ENCODE data around the gene COPA.
A peak's percentile ranks its signal among the peaks of the same experiment; 100 is the strongest.

COPA gene

DNA sequence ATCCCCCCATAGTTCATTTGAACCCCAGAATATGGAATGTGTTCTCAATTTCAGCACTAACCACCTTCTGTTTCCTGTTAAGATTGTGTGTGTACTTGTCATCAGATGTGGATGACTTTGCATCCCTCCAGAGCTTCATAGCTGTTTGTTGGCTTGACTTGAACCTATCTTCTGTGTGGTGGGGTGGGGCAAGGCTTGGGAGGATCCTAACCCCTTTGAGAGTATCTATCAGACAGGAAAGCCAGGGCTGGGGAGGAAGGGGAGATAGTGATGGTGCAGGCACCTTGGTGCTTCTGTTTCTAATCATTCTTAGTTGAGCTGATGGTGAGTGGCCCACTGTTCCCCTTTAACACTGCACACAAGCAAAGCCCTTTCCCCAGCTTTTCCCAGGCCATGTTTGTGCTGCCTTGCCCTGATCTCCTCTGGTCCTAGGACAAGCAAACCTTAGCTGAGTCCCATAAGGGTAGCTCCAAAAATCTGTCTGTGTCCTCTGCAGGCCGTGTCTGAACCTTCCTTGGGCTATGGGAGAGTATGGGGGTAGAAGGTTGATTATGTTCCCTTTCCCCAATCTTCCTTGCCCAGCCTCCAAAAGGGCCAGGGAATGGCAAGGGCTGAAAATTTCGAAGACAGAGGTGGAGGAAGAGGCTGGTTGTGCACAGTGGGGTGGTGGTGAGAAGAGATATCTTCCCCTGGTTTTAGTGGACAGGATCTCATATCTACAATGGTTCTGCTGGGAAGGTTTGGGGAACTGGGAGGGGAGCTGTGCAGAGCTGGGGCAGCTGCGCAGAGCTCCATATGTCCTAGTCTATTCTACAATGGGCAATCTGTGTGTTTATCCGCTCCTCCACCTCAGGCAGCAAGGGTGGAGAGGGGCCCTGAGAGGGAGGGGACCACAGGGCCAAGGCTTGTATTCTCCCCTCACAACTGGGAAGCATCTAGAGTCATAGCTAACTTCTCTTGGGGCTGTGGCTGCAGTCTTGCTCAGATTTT is 25.2 kb upstream of the COPA start:
- Histone ChIP-seq H3K4me3 (ENCODE audit: low read depth, low read length) (no peak overlapping the region), H3K9me3 (no peaks in the 10 kb centered on the region), H3K27me3 (no peaks in the 10 kb centered on the region), H3K36me3 (no peaks in the 10 kb centered on the region), H3K4me1 (no peaks in the 10 kb centered on the region)
- DNase-seq, result no peak
- TF ChIP-seq, protein P1, sequence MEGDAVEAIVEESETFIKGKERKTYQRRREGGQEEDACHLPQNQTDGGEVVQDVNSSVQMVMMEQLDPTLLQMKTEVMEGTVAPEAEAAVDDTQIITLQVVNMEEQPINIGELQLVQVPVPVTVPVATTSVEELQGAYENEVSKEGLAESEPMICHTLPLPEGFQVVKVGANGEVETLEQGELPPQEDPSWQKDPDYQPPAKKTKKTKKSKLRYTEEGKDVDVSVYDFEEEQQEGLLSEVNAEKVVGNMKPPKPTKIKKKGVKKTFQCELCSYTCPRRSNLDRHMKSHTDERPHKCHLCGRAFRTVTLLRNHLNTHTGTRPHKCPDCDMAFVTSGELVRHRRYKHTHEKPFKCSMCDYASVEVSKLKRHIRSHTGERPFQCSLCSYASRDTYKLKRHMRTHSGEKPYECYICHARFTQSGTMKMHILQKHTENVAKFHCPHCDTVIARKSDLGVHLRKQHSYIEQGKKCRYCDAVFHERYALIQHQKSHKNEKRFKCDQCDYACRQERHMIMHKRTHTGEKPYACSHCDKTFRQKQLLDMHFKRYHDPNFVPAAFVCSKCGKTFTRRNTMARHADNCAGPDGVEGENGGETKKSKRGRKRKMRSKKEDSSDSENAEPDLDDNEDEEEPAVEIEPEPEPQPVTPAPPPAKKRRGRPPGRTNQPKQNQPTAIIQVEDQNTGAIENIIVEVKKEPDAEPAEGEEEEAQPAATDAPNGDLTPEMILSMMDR (IDR thresholded peaks at IDR 0.05; ENCODE audit: low read depth, low read length), result no peak

DNA sequence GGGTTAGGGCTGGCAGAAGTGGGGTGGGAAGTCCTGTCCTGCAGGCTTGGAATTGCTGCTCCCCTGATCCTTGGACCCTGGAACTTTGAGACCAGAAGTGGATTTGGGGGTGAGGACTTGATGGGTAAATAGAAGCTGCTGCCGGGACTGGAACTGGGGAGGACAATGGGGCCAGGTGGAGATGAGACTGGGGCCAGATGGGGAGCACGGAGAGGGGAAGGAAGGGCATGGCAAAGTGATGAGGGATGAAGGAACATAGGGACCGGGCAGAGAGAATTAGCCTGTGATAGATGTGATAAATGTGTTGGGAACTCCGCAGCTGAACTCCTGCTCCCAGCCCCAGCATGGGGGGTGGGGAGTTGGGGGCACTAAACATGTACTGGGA is 24.5 kb upstream of the COPA start:
- H3K27me3 ChIP-seq, result no peaks in the 10 kb centered on the region
- no peaks in the 10 kb centered on the region for H3K4me1 ChIP-seq
- H3K9me3 ChIP-seq, result no peaks in the 10 kb centered on the region
- TF ChIP-seq, protein P1 (IDR thresholded peaks at IDR 0.05; ENCODE audit: low read depth, low read length), result no peak
- no peak overlapping the region for H3K4me3 ChIP-seq (ENCODE audit: low read depth, low read length)
- DNase-seq, result no peak
- no peaks in the 10 kb centered on the region for H3K36me3 ChIP-seq

DNA sequence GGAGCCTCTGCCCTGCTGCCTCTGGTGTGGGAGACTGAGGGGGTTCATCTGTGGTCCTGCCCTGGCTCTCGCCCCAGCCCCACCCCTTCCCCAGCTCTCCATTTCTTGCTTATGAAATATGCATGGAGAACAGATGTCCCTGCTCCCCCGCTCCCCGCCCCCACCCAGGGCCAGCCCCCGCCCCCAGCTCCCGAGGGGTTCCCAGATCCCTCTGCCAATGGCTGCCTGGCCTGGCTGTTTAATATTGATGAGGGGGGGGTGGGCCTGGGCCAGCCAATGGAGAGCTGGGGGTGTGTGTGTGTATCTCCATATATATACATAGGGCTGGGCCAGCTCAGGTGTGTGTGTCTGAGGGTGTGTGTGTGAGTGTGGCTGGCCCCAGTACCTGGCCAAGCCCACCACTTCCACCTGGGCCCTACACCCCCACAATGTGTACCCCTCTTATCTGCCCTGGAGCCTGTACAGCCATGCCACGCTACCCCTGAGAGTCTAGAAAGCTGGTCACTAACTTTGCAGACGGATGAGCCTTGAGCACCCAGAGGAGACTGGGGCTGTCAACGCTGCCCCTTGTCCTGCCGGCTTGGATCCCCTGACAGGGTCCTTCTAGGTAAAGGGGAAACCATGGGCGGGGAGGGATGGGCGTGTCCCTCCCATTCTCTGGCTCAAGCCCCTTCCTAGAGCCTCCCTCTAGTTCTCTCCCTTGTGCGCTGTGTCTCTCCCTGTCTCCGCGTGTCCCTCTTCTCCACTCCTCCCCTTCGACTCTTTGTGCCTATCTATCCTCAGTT is 23.9 kb upstream of the COPA start, which contains the start of gene NHLH1:
NHLH1 (plus strand) TSS at position 341 of the 785 bp plus-strand sequence. CDS start 3,661 bp downstream, outside the sequence.
- peak; percentile 55 for DNase-seq
- Histone ChIP-seq H3K27me3 (no peaks in the 10 kb centered on the region), H3K4me3 (ENCODE audit: low read depth, low read length) (no peak within 1 kb of the TSS)

DNA sequence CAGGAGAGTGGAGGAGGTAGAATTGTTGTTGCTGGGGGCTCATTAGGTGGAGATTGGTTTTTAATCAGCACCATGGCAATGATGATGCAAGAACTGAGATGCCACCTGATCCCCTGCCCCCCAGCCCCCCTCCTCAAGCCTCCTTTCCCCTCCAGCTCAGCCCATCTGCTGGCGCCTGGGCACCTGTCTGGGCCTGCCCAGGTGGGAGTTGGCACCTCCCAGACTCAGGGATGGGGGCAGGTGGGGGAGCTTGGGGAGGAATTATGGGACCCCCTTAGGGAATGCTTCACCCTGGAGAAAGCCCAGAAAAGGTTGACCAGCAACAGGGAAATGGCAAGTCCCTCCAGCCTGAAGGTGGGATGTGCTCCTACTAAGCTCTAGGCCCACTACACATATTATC is 22.3 kb upstream of the COPA start:
- Histone ChIP-seq H3K4me1 (no peaks in the 10 kb centered on the region), H3K36me3 (no peaks in the 10 kb centered on the region), H3K27me3 (no peaks in the 10 kb centered on the region), H3K4me3 (ENCODE audit: low read depth, low read length) (no peak overlapping the region), H3K9me3 (no peaks in the 10 kb centered on the region)
- TF ChIP-seq, protein P1 (IDR thresholded peaks at IDR 0.05; ENCODE audit: low read depth, low read length), result no peak
- no peak for DNase-seq

More for the DNA sequence above, 23.9 kb upstream of the COPA start, which contains the start of gene NHLH1:
- no peaks in the 10 kb centered on the region for H3K9me3 ChIP-seq
- no peaks in the 10 kb centered on the region for H3K4me1 ChIP-seq
- TF ChIP-seq, protein P1 (IDR thresholded peaks at IDR 0.05; ENCODE audit: low read depth, low read length), result no peak
- H3K36me3 ChIP-seq, result no peaks in the 10 kb centered on the region

DNA sequence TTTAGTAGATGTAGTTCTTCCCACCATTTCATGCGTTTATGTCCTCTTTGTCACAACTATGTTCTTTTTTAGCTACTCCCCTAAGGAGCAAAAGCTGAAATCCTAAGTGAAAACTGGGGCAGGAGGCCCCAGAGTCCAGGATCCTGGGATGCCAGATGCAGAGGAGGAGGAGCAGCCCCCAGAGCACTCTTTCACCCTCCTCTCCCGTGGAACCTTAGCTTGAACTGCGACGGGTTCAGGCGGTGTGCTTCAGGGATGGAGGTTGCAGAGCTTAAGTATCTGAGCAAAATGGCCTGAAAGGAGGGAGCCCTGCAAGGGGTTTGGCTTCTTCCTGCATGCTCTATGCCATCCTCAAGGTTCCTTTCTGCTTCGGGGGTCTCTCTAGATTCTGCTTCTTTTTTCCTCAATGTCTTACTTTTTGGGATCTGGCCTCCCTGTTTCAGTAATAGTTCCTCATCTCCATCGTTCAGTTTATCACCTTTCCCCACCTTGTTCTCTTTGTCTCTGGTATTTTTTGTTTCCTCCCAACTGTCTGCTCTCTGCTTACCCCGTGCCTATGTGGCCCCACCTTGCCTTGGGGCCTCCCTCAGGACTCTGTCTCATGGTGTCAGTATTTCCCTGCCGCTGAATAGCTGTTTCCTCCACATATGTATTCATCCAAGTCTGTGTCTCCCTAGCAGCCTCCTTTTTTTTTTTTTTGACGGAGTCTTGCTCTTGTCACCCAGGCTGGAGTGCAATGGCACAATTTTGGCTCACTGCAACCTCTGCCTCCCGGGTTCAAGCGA is 21.1 kb upstream of the COPA start:
- Histone ChIP-seq H3K9me3 (no peaks in the 10 kb centered on the region), H3K36me3 (0 out of 2 replicates have a peak, but pooled peaks cover 3% of the 10 kb centered on the region), H3K27me3 (no peaks in the 10 kb centered on the region), H3K4me1 (no peaks in the 10 kb centered on the region), H3K4me3 (ENCODE audit: low read depth, low read length) (no peak overlapping the region)
- DNase-seq, result no peak
- TF ChIP-seq, protein P1 (IDR thresholded peaks at IDR 0.05; ENCODE audit: low read depth, low read length), result no peak

All from BE2C (cell line).